Measurements from ENCODE around the gene KRTAP12-1.
A peak's percentile ranks its signal among the peaks of the same experiment; 100 is the strongest.
"Not testable (repeated sequence)": the region's sequence is repeated elsewhere in the genome, so short reads cannot be mapped to it uniquely, and the experiment has no call there.

The KRTAP12-1 gene

GRCh38 chr21:44648557-44649311, 33.2 kb downstream of the KRTAP12-1 start:
- Histone ChIP-seq H3K27me3 (no peaks in the 10 kb centered on the region), H3K27ac (no peak overlapping the region), H3K4me3 (no peak overlapping the region), H3K9ac (no peak overlapping the region), H3K9me3 (replicated peaks in 1 of 11) (peaks cover 31 to 66% (median 54%) of the 10 kb centered on the region in 11 experiments), H3K4me1 (peaks cover 0 to 59% (median 41%) of the 10 kb centered on the region in 10 experiments; a peak in 17 of 20 replicates), H3K4me2 (peak overlapping the region; percentile 10 to 66 (median 40); a peak in 17 of 22 replicates), H4K20me1 (no peaks in the 10 kb centered on the region), H3K36me3 (no peaks in the 10 kb centered on the region)
- TF ChIP-seq Cebpa-rat (IDR thresholded peaks at IDR 0.05) = no peak

GRCh38 chr21:44647222-44647552, 34.8 kb downstream of the KRTAP12-1 start:
- Histone ChIP-seq H3K4me1 (peaks cover 0 to 44% (median 31%) of the 10 kb centered on the region in 10 experiments; a peak in 17 of 20 replicates), H3K9ac (no peak overlapping the region), H3K27me3 (no peaks in the 10 kb centered on the region), H3K27ac (no peak overlapping the region), H4K20me1 (no peaks in the 10 kb centered on the region), H3K4me3 (no peak overlapping the region), H3K9me3 (replicated peaks in 1 of 11) (peaks cover 40 to 66% (median 55%) of the 10 kb centered on the region in 11 experiments), H3K4me2 (peak overlapping the region in 6 of 11 experiments; percentile 0 to 43 (median 19); a peak in 4 of 22 replicates), H3K36me3 (no peaks in the 10 kb centered on the region)
- no peak for TF ChIP-seq Cebpa-rat (IDR thresholded peaks at IDR 0.05)

- Histone ChIP-seq H3K4me3 (peak within 1 kb of the TSS in 1 of 10 experiments; percentile 7; a peak in 1 of 20 replicates), H3K4me2 (peak within 1 kb of the TSS in 6 of 11 experiments; percentile 0 to 43 (median 19); a peak in 3 of 22 replicates), H3K4me1 (peaks cover 0 to 42% (median 31%) of the 10 kb centered on the region in 10 experiments; a peak in 17 of 20 replicates), H3K9me3 (replicated peaks in 1 of 11) (peaks cover 44 to 66% (median 55%) of the 10 kb centered on the region in 11 experiments)
- H3K36me3 ChIP-seq, H4K20me1 ChIP-seq, H3K27ac ChIP-seq, H3K27me3 ChIP-seq, H3K9ac ChIP-seq: not testable (repeated sequence)
Measured at GRCh38 chr21:44646366-44647221, 35.4 kb downstream of the KRTAP12-1 start, which contains the start of gene KRTAP10-11. Gene KRTAP10-11 (plus strand): TSS chr21:44646414. CDS start chr21:44646459, 45 bp downstream.

- Histone ChIP-seq H4K20me1 (no peaks in the 10 kb centered on the region), H3K4me3 (peak overlapping the region in 1 of 10 experiments; percentile 7; a peak in 1 of 20 replicates), H3K27me3 (no peaks in the 10 kb centered on the region), H3K4me2 (no peak overlapping the region), H3K4me1 (peaks cover 0 to 28% (median 22%) of the 10 kb centered on the region in 10 experiments; a peak in 17 of 20 replicates), H3K9ac (no peak overlapping the region), H3K9me3 (replicated peaks in 1 of 11) (peaks cover 58 to 67% (median 61%) of the 10 kb centered on the region in 11 experiments), H3K27ac (no peak overlapping the region), H3K36me3 (no peaks in the 10 kb centered on the region)
- TF ChIP-seq Cebpa-rat (IDR thresholded peaks at IDR 0.05) = no peak
Measured at GRCh38 chr21:44644878-44645277, 37.1 kb downstream of the KRTAP12-1 start.

GRCh38 chr21:44643741-44644310, 38.1 kb downstream of the KRTAP12-1 start:
- Histone ChIP-seq H3K9me3 (replicated peaks in 1 of 11) (peaks cover 59 to 66% (median 61%) of the 10 kb centered on the region in 11 experiments), H3K4me2 (no peak overlapping the region), H3K27ac (no peak overlapping the region), H3K4me3 (0 out of 20 replicates have a peak overlapping the region, but pooled peaks of 1 of the 10 experiments have one; percentile 11), H3K36me3 (no peaks in the 10 kb centered on the region), H3K9ac (no peak overlapping the region), H3K27me3 (no peaks in the 10 kb centered on the region), H4K20me1 (no peaks in the 10 kb centered on the region), H3K4me1 (peaks cover 0 to 20% (median 13%) of the 10 kb centered on the region in 10 experiments; a peak in 17 of 20 replicates)
- TF ChIP-seq Cebpa-rat (IDR thresholded peaks at IDR 0.05) = no peak

GRCh38 chr21:44640761-44641160, 41.2 kb downstream of the KRTAP12-1 start:
- no peak overlapping the region for H3K9ac ChIP-seq
- no peak for TF ChIP-seq Cebpa-rat (IDR thresholded peaks at IDR 0.05)
- no peaks in the 10 kb centered on the region for H3K4me1 ChIP-seq
- no peak overlapping the region for H3K4me2 ChIP-seq
- H4K20me1 ChIP-seq = no peaks in the 10 kb centered on the region
- no peak overlapping the region for H3K4me3 ChIP-seq
- H3K27me3 ChIP-seq = no peaks in the 10 kb centered on the region
- peaks cover 59 to 65% (median 60%) of the 10 kb centered on the region in 11 experiments for H3K9me3 ChIP-seq (replicated peaks in 1 of 11)
- H3K27ac ChIP-seq = no peak overlapping the region
- no peaks in the 10 kb centered on the region for H3K36me3 ChIP-seq

GRCh38 chr21:44639331-44639655, 42.7 kb downstream of the KRTAP12-1 start:
- TF ChIP-seq Cebpa-rat (IDR thresholded peaks at IDR 0.05) = no peak
- Histone ChIP-seq H3K36me3 (no peaks in the 10 kb centered on the region), H3K4me2 (no peak overlapping the region), H3K4me1 (no peaks in the 10 kb centered on the region), H3K27me3 (no peaks in the 10 kb centered on the region), H3K27ac (no peak overlapping the region), H3K9me3 (replicated peaks in 1 of 11) (peaks cover 45 to 50% (median 46%) of the 10 kb centered on the region in 11 experiments), H4K20me1 (no peaks in the 10 kb centered on the region), H3K4me3 (no peak overlapping the region), H3K9ac (no peak overlapping the region)

- H3K9me3 ChIP-seq (replicated peaks in 1 of 11) = peaks cover 39 to 48% (median 40%) of the 10 kb centered on the region in 11 experiments
- H3K4me1 ChIP-seq, H3K27me3 ChIP-seq, H3K27ac ChIP-seq, H3K36me3 ChIP-seq, H3K9ac ChIP-seq, H3K4me2 ChIP-seq, H4K20me1 ChIP-seq, H3K4me3 ChIP-seq: not testable (repeated sequence)
Measured at GRCh38 chr21:44638506-44639330, 43.2 kb downstream of the KRTAP12-1 start.

- H3K36me3 ChIP-seq, H3K27ac ChIP-seq, H3K9ac ChIP-seq, H3K4me1 ChIP-seq, H4K20me1 ChIP-seq, H3K4me3 ChIP-seq, H3K4me2 ChIP-seq, H3K27me3 ChIP-seq: not testable (repeated sequence)
- peaks cover 31 to 40% (median 32%) of the 10 kb centered on the region in 11 experiments for H3K9me3 ChIP-seq (replicated peaks in 1 of 11)
Measured at GRCh38 chr21:44637851-44638348, 44.1 kb downstream of the KRTAP12-1 start.
